Measurements from ENCODE around the gene BPIFB2.
"Not testable (repeated sequence)": the region's sequence is repeated elsewhere in the genome, so short reads cannot be mapped to it uniquely, and the experiment has no call there.

Gene BPIFB2

DNA sequence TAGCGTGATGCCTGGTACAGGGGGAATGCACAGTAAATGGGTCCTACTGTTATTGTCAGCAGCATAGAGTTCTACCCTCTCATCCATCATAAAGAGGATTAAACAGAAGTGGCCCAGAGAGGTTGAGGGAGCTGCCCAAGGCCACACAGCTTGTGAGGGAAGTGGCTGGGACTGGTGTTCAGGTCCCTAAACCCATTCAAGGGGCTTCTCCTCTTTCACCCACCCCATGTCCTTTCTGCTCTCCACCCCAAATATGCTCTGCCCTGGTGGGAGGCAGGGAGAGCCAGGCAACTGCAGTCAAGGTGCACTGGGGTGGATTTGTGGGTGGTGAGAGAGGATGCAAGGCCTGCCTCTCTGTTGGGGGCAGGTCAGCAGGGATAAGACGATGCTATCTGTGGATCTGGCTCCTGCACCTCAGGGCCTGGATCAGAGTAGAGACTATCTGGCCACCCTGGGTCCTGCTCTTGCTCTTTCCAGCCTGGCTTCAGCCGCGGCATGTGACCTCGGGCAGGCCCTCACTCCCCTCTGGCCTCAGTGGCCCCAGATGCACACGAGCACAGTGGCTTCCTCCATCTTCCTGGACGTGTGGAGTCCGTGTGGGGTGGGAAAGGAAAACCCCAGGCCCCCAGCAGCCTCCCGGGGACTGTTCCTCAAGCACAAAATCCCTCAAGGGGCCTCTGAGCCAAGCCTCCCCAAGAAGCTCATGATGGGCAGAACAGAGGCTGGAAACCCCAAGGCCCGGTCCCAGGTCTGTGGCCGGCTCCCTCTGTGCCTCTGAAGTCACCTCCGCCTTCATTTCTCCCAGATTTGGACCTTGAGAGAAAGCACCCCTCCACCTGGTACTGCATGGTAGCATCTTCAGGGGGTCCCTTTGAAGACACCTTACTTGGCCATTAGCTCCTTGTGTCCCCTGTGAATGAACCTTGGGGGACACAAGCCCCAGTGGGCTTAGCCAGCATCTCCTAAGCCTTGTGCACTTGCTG, 20.6 kb downstream of the BPIFB2 start:
- Mint-ChIP-seq H3K36me3 (no peaks in the 10 kb centered on the region), H3K9me3 (no peaks in the 10 kb centered on the region), H3K4me1 (no peaks in the 10 kb centered on the region), H3K27ac (no peak overlapping the region), H3K27me3 (no peaks in the 10 kb centered on the region), H3K4me3 (no peak overlapping the region)

GRCh38 chr20:33028875-33029274, 21.4 kb downstream of the BPIFB2 start:
- Mint-ChIP-seq H3K27me3 (no peaks in the 10 kb centered on the region), H3K4me1 (no peaks in the 10 kb centered on the region), H3K9me3 (no peaks in the 10 kb centered on the region), H3K4me3 (no peak overlapping the region), H3K36me3 (no peaks in the 10 kb centered on the region), H3K27ac (no peak overlapping the region)

GRCh38 chr20:33030076-33030475, 22.6 kb downstream of the BPIFB2 start:
- Mint-ChIP-seq H3K9me3 (no peaks in the 10 kb centered on the region), H3K27ac (no peak overlapping the region), H3K4me1 (no peaks in the 10 kb centered on the region), H3K27me3 (no peaks in the 10 kb centered on the region), H3K4me3 (no peak overlapping the region), H3K36me3 (no peaks in the 10 kb centered on the region)

- no peaks in the 10 kb centered on the region for H3K4me1 Mint-ChIP-seq
- H3K9me3 Mint-ChIP-seq: no peaks in the 10 kb centered on the region
- no peaks in the 10 kb centered on the region for H3K36me3 Mint-ChIP-seq
- H3K27me3 Mint-ChIP-seq: no peaks in the 10 kb centered on the region
- no peak overlapping the region for H3K27ac Mint-ChIP-seq
- no peak overlapping the region for H3K4me3 Mint-ChIP-seq
Observed at GRCh38 chr20:33030569-33030968, 23.1 kb downstream of the BPIFB2 start.

DNA sequence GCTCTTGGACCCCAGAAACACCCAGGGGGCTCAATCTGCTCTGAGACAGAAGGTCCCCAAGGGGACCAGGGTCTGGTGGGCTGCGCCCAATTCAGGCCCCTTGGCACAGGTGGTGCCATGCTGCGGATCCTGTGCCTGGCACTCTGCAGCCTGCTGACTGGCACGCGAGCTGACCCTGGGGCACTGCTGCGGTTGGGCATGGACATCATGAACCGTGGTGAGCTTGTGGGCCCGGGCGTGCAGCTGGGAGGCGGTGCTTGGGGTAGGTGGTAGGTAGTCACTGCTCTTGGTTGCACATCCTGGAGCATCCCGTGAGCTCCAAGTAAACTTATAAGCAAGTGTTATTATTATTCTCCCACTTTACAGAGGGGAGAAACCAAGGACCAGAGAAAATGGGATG, 24.0 kb downstream of the BPIFB2 start, which contains the start of gene BPIFB6:
BPIFB6 (plus strand) TSS at position 118 of the 400 bp plus-strand sequence; CDS start at position 118, 0 bp downstream.
- no peaks in the 10 kb centered on the region for H3K36me3 Mint-ChIP-seq
- no peak within 1 kb of the TSS for H3K4me3 Mint-ChIP-seq
- H3K27ac Mint-ChIP-seq: no peak within 1 kb of the TSS
- H3K4me1 Mint-ChIP-seq: no peaks in the 10 kb centered on the region
- no peaks in the 10 kb centered on the region for H3K27me3 Mint-ChIP-seq
- H3K9me3 Mint-ChIP-seq: no peaks in the 10 kb centered on the region

DNA sequence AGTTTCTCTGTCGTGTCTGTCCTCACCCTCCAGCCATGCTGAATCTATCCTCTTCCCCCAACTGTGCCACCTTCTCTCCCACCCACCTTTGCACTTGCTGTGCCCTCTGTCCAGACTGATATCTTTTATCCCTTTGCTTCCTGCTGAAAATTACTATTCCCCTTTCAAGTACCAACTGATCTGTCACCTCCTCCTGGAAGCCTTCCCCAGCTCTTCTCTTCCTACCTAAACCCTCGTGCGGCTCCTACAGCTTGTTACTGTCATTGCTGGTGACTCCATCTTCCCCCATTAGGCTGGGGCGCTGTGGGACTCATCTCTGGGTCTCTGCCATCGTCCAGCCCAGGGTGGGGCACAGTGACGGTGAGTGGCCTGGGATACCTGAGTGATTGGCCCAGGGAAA, 25.1 kb downstream of the BPIFB2 start:
- Mint-ChIP-seq H3K9me3 (no peaks in the 10 kb centered on the region), H3K4me3 (no peak overlapping the region)

GRCh38 chr20:33033381-33033780, 25.9 kb downstream of the BPIFB2 start:
- Mint-ChIP-seq H3K4me1 (no peaks in the 10 kb centered on the region), H3K9me3 (no peaks in the 10 kb centered on the region), H3K4me3 (no peak overlapping the region), H3K27ac (no peak overlapping the region), H3K27me3 (no peaks in the 10 kb centered on the region), H3K36me3 (no peaks in the 10 kb centered on the region)

More for the DNA sequence above, 25.1 kb downstream of the BPIFB2 start:
- Mint-ChIP-seq H3K36me3 (no peaks in the 10 kb centered on the region), H3K27me3 (no peaks in the 10 kb centered on the region), H3K4me1 (no peaks in the 10 kb centered on the region), H3K27ac (no peak overlapping the region)

DNA sequence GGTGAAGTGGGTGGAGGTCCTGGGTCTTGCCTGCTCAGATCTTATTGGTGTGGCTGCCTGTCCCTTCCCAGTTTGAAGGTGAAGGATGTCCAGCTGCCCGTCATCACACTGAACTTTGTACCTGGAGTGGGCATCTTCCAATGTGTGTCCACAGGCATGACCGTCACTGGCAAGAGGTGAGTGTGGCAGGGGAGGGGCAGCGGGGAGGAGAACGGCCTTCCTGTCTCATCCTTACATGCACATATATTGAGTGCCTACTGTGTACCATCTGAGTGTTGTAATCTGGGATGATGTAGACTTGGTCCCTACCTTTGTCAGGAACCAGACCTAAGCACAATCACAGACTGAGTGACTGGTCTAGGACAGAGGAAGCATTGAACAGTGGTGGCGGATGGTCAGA, 26.6 kb downstream of the BPIFB2 start:
- H3K4me1 Mint-ChIP-seq: no peaks in the 10 kb centered on the region
- H3K4me3 Mint-ChIP-seq: no peak overlapping the region
- H3K27me3 Mint-ChIP-seq: no peaks in the 10 kb centered on the region
- no peak overlapping the region for H3K27ac Mint-ChIP-seq
- no peaks in the 10 kb centered on the region for H3K36me3 Mint-ChIP-seq
- H3K9me3 Mint-ChIP-seq: no peaks in the 10 kb centered on the region

DNA sequence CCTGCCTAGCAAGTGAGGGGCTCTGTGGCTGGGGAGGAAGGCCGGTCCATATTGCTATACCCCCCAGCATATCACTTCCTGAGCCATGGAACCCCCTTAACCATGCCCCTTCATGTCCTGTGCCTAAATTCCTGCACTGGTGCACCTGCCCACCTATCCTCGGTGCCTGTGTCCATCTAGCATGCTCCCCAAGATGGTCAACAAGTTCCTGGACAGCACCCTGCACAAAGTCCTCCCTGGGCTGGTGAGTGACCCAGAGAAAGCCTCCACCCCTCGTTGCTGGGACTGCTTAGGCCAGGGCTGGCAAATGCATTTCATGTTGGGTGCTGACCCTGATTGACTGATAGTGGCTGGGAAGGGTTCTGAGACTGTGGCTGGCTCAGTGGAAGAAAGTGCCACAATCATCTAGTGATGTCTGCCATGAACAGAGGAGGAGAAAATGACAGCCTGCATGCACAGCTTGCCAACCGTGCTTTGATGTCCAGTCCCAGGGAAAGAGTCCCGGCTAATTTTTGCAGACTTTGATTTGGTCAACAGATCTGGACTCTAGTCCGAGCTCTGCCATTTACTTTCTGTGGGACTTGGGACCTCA, 27.5 kb downstream of the BPIFB2 start:
- Mint-ChIP-seq H3K9me3 (no peaks in the 10 kb centered on the region), H3K27ac (no peak overlapping the region), H3K4me1 (no peaks in the 10 kb centered on the region), H3K36me3 (no peaks in the 10 kb centered on the region), H3K4me3 (no peak overlapping the region), H3K27me3 (no peaks in the 10 kb centered on the region)

- no peaks in the 10 kb centered on the region for H3K4me1 Mint-ChIP-seq
- no peak overlapping the region for H3K27ac Mint-ChIP-seq
- no peaks in the 10 kb centered on the region for H3K27me3 Mint-ChIP-seq
- no peaks in the 10 kb centered on the region for H3K9me3 Mint-ChIP-seq
- H3K4me3 Mint-ChIP-seq: no peak overlapping the region
- H3K36me3 Mint-ChIP-seq: no peaks in the 10 kb centered on the region
Observed at GRCh38 chr20:33037456-33037855, 30.0 kb downstream of the BPIFB2 start.

DNA sequence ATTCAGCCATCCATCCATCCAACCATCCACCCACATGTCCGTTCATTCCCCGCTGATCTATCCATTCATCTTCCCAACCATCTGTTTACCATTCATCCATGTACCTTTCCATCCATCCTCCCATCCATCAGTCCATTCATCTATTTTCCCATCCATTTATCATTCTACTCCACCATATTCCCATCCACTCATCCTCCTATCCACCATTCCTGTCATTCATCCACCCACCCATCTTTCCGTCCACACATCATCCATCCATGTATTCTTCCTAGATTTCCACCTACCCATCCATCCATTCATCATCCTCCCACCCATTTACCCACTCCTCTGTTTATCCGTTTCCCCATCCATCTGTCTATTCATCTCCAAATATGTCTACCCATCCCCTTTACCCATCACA, 30.7 kb downstream of the BPIFB2 start:
- Mint-ChIP-seq H3K4me3 (no peak overlapping the region), H3K27ac (no peak overlapping the region), H3K9me3 (no peaks in the 10 kb centered on the region), H3K27me3 (no peaks in the 10 kb centered on the region), H3K4me1 (no peaks in the 10 kb centered on the region), H3K36me3 (no peaks in the 10 kb centered on the region)

GRCh38 chr20:33042430-33042829, 34.9 kb downstream of the BPIFB2 start:
- Mint-ChIP-seq H3K27ac (no peak overlapping the region), H3K27me3 (no peaks in the 10 kb centered on the region), H3K4me1 (no peaks in the 10 kb centered on the region), H3K9me3 (no peaks in the 10 kb centered on the region), H3K4me3 (no peak overlapping the region), H3K36me3 (peaks cover 3% of the 10 kb centered on the region)

GRCh38 chr20:33042983-33043730, 35.7 kb downstream of the BPIFB2 start:
- Mint-ChIP-seq H3K9me3 (no peaks in the 10 kb centered on the region), H3K4me3 (no peak overlapping the region), H3K4me1 (no peaks in the 10 kb centered on the region), H3K36me3 (peaks cover 3% of the 10 kb centered on the region), H3K27me3 (no peaks in the 10 kb centered on the region), H3K27ac (no peak overlapping the region)

GRCh38 chr20:33043731-33044181, 36.3 kb downstream of the BPIFB2 start:
- Mint-ChIP-seq H3K4me3 (no peak overlapping the region), H3K36me3 (peaks cover 3% of the 10 kb centered on the region), H3K9me3 (no peaks in the 10 kb centered on the region), H3K27ac (no peak overlapping the region), H3K4me1 (no peaks in the 10 kb centered on the region), H3K27me3 (no peaks in the 10 kb centered on the region)

GRCh38 chr20:33045129-33045721, 37.7 kb downstream of the BPIFB2 start:
- not testable (repeated sequence) for H3K9me3 Mint-ChIP-seq, H3K4me1 Mint-ChIP-seq, H3K36me3 Mint-ChIP-seq, H3K27ac Mint-ChIP-seq, H3K4me3 Mint-ChIP-seq, H3K27me3 Mint-ChIP-seq
